ENCODE data around the gene VANGL2.

DNA sequence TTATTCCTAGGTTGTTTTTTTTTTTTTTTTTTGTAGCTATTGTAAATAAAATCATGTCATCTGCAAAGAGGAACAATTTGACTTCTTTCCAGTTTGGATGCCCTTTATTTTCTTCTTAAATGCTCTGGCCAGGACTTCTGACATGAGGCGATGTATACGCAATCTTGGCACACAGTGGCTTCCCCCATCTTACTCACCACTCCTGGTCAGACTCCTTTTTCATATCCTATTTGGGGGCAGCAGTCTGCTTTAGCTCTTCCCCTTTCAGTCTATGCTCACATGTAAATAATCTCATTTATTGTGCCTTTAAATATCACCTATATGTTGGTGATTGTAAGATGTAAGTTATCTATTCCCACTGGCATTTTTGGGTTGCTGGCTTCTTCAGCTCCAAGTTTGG, 66.6 kb downstream of the VANGL2 start:
- TF ChIP-seq POLR2A (IDR thresholded peaks at IDR 0.05) = no peak
- TF ChIP-seq, protein P1, sequence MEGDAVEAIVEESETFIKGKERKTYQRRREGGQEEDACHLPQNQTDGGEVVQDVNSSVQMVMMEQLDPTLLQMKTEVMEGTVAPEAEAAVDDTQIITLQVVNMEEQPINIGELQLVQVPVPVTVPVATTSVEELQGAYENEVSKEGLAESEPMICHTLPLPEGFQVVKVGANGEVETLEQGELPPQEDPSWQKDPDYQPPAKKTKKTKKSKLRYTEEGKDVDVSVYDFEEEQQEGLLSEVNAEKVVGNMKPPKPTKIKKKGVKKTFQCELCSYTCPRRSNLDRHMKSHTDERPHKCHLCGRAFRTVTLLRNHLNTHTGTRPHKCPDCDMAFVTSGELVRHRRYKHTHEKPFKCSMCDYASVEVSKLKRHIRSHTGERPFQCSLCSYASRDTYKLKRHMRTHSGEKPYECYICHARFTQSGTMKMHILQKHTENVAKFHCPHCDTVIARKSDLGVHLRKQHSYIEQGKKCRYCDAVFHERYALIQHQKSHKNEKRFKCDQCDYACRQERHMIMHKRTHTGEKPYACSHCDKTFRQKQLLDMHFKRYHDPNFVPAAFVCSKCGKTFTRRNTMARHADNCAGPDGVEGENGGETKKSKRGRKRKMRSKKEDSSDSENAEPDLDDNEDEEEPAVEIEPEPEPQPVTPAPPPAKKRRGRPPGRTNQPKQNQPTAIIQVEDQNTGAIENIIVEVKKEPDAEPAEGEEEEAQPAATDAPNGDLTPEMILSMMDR (IDR thresholded peaks at IDR 0.05) = no peak
